Measurements from ENCODE around the gene CACNA2D4.

The CACNA2D4 gene

DNA sequence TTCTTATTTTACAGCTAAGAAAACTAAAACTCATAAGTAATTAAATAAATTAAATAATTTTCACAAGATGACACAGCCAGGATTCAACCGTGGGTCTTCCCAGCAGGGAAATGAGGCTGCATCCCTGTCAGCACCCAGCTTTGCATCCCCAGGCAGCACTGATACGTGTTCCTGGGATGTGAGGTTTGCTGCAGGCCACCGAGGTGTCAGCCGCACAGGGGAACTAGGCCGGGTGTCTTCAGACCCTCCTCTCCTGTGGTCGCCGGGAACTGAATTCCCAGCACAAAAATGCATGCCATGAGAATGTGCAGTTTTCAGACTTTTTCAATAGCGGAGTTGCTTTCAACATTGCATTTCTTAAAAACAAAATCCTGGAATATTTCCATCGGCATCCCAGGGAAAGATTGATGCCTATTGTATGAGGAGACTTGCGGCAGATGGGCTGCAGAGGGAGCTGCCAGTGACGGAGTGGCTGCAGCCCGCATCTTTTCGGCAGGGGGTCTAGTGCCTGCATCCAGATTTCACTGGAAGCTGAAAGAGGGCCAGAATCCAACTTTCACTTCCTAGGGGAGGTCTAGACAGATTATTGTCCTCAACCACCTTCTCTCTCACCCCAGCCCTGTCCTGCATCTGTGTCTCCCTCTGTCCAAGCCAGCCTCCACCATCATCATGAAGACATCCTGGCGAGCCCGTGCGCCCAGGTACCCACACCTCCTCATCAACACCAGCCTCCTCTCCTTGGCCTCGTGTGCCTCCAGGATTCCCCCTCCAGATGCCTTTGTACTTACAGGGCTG, 85.5 kb downstream of the CACNA2D4 start:
- no peak for FAIRE-seq
- DNase-seq (ENCODE audit: insufficient read length, low spot score) = no peak

DNA sequence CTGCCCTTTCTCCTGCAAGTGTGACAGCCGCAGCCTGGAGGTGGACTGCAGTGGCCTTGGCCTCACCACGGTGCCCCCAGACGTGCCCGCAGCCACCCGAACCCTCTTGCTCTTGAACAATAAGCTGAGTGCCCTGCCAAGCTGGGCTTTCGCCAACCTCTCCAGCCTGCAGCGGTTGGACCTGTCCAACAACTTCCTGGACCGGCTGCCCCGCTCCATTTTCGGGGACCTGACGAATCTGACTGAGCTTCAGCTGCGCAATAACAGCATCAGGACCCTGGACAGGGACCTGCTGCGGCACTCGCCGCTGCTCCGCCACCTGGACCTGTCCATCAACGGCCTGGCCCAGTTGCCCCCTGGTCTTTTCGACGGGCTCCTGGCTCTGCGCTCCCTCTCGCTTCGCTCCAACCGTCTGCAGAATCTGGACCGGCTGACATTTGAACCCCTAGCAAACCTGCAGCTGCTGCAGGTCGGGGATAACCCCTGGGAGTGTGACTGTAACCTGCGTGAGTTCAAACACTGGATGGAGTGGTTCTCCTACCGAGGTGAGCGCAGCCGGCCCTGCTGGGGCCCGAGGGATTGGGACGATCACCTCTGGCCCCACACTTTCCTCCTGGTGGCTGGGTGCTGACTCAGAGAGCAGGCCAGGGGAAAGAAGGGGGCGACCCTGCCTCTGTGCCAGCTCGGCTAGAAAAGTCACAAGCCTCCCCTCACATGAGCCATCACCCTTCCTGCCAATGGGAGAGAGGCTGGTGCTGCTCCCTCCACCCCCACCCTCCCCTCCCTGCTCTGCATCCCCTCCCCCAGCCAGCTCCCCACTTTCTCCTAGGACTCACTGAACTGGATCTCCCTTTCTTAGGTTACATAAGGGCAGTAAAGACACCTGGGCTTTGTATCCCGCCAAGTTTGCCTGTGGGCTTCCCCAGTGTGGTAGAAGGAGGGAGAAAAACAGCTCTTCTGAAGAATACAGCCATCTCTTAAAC, 87.2 kb downstream of the CACNA2D4 start:
- FAIRE-seq (no peak), DNase-seq (ENCODE audit: insufficient read length, low spot score) (no peak)
- TF ChIP-seq POLR2A (IDR thresholded peaks at IDR 0.05; ENCODE audit: low read depth, low read length) = no peak

More for the DNA sequence above, 85.5 kb downstream of the CACNA2D4 start:
- TF ChIP-seq POLR2A (IDR thresholded peaks at IDR 0.05; ENCODE audit: low read depth, low read length) = no peak

DNA sequence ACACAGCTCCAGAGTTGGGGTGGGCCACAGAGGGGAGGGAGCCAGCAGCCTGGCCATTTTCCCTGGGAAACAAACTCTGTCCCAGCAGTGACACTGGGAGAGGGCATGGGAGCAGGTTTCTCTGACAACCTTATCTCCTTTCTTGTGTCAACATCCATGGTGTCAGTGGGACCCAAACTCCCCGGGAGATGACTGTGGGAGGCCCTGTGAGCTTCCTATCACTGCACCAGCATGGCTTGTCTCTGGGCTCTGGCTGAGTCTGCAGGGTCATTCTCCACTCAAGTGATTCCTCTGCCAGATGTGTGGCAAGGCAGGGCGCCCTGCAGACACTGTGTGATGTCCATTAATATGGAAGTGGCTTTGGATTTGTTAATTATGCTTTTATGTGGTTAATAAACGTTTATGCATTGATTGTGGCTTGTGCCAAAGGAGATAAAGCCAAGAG, 88.0 kb downstream of the CACNA2D4 start:
- FAIRE-seq = no peak
- no peak for TF ChIP-seq POLR2A (IDR thresholded peaks at IDR 0.05; ENCODE audit: low read depth, low read length)
- DNase-seq (ENCODE audit: insufficient read length, low spot score) = no peak

DNA sequence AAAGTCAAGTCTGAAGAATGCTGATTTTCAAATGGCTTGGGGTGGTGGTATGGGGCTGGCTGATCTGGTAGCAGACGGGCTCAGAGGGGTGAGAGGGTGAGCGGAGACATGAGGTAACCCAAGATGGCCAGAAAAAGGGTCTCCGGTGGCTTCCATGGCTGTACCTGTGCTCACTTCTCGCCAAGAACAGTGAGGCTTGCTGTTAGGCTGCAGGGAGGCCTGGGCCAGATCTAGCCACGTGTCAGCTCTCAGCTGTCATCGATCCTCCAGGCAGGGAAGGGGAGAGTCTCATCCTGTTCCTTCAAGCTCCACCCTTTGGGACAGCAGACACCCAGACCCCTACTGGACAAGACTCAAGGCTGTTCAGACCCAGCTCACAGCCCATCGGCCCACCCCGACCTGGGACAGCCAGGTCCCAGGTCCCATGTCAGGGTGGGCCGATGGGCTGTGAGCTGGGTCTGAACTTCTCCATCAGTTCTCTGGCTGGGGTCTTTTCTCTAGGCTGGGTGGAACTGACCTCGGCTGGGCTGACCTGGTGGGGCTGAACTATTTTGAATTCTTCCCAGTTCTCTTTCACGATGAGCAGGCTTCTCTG, 89.0 kb downstream of the CACNA2D4 start:
- FAIRE-seq (no peak), DNase-seq (ENCODE audit: insufficient read length, low spot score) (no peak)
- TF ChIP-seq POLR2A (IDR thresholded peaks at IDR 0.05; ENCODE audit: low read depth, low read length) = no peak

DNA sequence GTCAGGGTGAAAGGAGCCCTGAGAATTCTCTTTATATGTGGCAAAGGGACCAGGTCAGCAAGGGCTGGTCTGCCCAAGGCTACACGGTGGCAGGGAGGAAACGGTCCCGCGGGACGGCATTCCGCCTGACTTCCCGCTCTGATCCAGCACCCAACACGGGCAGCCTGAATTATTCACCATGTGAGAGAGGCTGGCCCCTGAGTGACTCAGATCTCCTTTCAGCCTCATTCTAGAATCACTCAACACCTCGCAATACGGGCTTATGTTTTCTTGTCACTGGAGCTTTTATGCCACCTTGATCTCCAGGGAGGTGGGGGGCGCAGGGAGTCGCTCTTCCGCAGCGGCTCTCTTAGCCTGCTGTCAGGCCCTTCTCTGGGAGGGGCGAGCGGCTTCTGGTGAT, 89.6 kb downstream of the CACNA2D4 start:
- DNase-seq (ENCODE audit: insufficient read length, low spot score) (peak; percentile 68), FAIRE-seq (no peak)
- no peak for TF ChIP-seq POLR2A (IDR thresholded peaks at IDR 0.05; ENCODE audit: low read depth, low read length)

DNA sequence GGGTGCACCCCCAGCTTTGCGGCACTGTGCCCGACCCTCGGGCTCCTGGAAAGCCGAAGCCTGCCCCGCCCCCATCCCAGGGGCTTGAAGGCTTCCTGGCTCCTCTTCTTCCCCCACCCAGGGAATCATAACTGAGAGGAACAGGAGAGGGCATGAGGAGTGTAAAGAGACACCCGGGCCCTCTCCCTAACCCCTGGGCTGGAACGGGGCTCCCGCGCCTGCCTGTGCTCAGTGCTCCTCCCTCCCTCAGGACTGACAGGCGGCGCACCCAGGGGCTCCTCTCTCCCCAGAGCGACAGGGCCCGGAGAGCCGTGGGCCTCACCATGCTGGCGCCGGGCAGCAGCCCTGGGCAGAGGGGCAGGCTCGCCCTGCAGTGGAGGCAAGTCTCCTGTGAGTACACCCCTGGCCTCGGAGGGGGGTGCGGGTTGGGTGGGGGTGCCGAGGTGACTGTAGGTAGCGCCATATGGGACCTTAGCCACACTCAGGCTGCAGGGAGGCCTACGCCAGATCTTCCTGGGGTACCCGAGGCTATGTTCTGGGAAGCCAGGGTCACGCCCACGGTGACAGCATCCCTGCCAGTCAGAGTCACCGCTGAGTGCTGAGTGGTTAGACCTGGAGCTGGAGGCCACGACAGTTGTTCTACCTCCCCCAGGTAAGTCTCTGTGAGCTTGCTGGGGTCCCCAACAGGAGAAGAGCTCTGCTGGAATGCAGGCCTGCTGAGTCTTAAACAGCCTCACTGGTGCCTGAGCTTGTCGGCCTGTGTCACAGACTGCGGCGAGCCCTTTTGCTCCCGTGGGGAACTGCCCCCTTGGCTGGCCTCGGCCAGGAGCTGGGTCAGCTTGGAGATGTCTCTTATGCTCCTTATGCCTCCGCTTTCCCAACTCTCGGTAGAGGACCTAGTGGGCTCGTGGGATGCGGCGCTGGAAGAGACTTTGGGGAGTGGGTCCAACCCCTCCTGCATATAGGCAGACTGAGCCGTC, 90.3 kb downstream of the CACNA2D4 start:
- DNase-seq (ENCODE audit: insufficient read length, low spot score) = no peak
- TF ChIP-seq POLR2A (IDR thresholded peaks at IDR 0.05; ENCODE audit: low read depth, low read length) = no peak
- no peak for FAIRE-seq

DNA sequence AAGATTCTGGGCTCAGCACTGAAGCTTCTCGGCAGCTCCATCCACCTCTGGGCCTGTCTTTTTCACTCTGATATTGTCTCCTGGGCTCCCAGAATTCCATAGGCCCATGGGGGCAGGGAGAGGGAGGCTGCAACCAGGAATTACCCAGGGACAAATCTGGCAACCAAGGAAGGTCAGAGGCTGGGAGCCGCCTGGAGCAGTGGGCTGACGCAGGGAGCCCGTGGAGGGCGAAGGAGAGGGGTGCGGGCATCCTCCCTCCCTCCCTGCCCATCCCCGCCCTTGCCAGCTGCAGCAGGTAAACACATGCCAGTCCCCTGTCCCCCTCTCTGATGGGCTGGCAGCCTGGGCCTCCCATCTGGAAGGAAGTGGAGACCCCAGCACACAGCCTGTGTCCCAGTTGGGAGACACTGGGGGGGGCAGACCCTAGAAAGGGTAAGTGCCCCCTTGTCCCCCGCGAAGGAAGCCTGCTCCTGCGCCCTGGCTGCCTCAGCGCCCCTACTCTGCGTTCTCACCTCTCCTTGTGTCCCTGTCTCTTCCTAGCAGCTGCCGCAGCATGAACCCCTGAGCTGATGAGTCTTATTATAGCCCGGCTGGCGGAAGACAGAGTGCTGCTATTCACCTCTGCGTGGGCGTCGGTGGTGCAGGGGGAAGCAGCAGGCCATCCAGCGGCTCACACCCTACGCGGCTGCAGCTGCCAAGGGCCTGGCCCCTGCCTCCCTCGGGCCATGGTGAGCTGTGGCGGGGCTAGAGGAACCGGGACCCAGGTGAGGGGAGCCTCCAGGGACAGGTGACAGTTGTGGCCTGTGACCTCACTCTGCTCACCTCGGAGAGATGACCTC, 91.4 kb downstream of the CACNA2D4 start:
- no peak for DNase-seq (ENCODE audit: insufficient read length, low spot score)
- TF ChIP-seq POLR2A (IDR thresholded peaks at IDR 0.05; ENCODE audit: low read depth, low read length) = no peak
- no peak for FAIRE-seq

DNA sequence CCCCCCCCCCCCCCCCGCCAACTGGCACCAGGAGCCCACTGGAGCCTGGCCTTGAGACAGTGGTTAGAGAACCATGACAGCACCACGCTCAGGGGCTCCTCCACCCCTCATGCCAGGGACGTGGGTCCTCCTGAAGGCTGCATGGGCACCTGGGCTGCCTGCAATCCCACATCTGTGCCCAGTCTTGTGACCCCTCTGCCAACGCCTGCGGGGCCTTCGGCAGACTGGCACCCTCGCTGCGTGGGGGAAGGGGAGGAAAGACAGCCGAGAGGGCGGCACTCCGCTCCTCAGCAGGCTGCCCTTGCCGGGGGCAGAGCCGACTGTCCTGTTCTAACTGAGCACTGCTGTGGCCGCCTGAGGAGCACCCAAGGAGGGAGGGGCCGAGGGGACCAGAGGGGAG, 92.1 kb downstream of the CACNA2D4 start:
- no peak for TF ChIP-seq POLR2A (IDR thresholded peaks at IDR 0.05; ENCODE audit: low read depth, low read length)
- DNase-seq (ENCODE audit: insufficient read length, low spot score) = no peak
- no peak for FAIRE-seq

DNA sequence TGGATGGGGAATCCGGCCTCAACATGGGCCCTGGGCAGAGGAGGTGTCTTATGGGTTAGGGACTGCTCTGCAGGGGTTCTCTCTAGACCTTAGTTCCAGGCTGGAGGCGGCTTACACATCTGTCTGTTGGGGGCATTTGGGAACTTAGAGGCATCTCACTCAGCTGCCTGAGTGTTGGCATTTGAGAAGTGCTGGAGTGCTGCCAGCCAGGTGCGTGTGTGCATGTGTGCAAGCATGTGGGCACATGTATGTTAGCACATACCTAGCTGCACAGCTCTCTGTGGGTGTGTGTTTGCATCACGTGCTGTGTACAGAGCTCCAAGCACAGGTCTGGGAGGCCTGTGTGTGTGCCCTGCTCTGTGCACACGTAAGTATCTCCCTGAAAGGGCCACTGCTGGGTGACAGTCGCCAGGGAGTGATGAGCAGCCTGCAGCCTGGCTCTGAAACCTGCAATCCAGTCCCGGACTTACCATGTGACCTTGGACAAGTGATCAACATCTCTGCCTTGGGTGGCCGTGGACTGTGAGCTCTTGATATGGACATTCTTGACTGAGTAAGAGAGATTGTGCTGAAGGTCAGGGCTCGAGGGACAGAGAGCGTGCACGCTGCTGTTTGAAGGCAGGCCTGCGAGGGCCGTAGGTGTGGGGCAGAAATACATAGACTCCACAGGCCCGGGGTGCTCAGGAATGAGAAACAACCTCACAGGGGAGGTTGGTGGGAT, 92.9 kb downstream of the CACNA2D4 start:
- no peak for DNase-seq (ENCODE audit: insufficient read length, low spot score)
- FAIRE-seq = no peak
- no peak for TF ChIP-seq POLR2A (IDR thresholded peaks at IDR 0.05; ENCODE audit: low read depth, low read length)

DNA sequence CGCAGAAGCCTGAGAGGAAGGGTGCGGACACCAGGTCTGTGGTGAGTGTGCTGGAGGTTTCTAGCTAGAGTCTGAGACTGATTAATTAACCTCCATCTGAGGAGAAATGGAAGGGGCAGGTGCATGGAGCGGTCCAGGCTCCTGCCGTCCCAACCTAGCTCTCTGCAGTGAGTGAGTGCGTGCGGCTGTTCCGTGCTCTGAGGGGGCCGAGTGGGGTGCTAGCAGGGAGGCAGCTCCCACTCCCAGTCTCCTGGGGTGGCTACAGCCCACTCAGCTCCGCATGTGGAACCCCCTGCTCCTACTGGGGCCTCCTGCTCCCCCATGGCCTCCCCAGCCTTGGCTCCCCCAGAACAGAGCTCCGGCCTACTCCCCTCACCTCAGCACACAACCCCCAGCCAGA, 95.2 kb downstream of the CACNA2D4 start:
- TF ChIP-seq POLR2A (IDR thresholded peaks at IDR 0.05; ENCODE audit: low read depth, low read length) = no peak
- no peak for DNase-seq (ENCODE audit: insufficient read length, low spot score)
- no peak for FAIRE-seq

DNA sequence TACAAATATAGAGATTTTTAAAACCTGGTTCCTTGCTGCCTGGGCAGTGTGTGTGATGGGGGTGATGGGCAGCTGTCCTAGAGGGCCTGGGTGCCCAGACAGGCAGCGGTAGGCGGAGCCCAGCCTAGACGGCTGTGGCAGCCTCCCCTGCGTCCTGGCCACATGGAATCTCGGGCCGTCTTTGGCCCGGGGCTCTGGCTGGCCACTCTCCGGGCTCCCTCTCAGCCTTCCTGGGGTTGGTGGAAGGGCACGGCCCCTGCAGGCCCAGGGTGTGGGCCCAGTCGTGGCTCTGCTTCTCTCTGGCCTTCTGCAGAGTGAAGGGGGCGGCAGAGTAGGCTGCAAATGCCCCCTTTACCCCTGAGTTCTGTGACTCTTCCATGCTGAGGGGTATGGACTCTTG, 95.8 kb downstream of the CACNA2D4 start:
- DNase-seq (ENCODE audit: insufficient read length, low spot score) = no peak
- TF ChIP-seq POLR2A (IDR thresholded peaks at IDR 0.05; ENCODE audit: low read depth, low read length) = no peak
- no peak for FAIRE-seq

DNA sequence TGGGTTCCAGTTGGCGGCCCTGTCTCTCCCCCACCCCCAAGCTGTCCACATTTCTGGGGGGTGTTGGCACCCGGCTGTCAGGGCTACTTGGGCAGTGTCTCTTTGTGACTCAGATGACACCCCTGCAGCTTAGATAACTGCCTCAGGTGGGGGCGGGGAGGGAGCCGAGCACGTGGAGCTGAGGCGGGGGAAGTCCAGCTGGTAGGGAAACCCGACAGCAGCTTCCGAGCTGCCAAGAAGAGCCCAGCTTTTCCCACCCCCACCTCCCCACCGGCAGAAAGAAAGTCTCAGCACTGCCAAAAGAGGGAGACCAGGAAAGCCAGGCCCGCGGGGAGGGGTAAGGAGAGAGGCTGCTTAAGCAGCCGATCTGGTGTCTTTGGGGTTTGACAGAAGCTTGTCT, 96.6 kb downstream of the CACNA2D4 start:
- no peak for FAIRE-seq
- DNase-seq (ENCODE audit: insufficient read length, low spot score) = no peak
- no peak for TF ChIP-seq POLR2A (IDR thresholded peaks at IDR 0.05; ENCODE audit: low read depth, low read length)

Measured in H54 (cell line).